ENCODE measurements around the gene NFKBIE.

GRCh38 chr6:44292661-44293365, 27.5 kb upstream of the NFKBIE start:
- no peak for TF ChIP-seq CTCF (IDR thresholded peaks at IDR 0.05)
- TF ChIP-seq POLR2A (IDR thresholded peaks at IDR 0.05), result no peak

Measured in uterus (tissue), 2 donors.